Keratinocyte (primary cell): ENCODE data around the gene NVL. TPM values are rescaled to one million over a fixed set of nuclear protein-coding genes. Genes with fewer than 3 reads are reported as not detected.

Experiments
- DNase-seq: peaks from one replicate; pipeline ENCODE4 v3.0.0-alpha.2; 2011; ENCODE audit warnings: low read depth, missing footprints, low spot score
- FAIRE-seq: peaks from 2 replicates; lab custom pipeline; 2011; peaks lifted over from hg19 to GRCh38; lab: Jason Lieb, UNC
- H2AFZ ChIP-seq: 2 replicates; pipeline ENCODE4 v1.6.0; 2012; ENCODE audit warnings: low read length, control low read depth, inconsistent platforms; ENCODE audit not compliant: control insufficient read depth
- H3K27ac ChIP-seq: 2 replicates; pipeline ENCODE4 v1.5.1; 2011; ENCODE audit warnings: low read length; ENCODE audit not compliant: control insufficient read depth, insufficient read depth
- H3K27me3 ChIP-seq: 3 replicates; pipeline ENCODE4 v1.6.0; 2011; ENCODE audit warnings: low read length; ENCODE audit not compliant: control insufficient read depth, insufficient read depth; ENCODE audit errors: extremely low read depth
- H3K36me3 ChIP-seq, 2 experiments: 2 replicates in 1 of 2; 3 replicates in 1 of 2; pipeline ENCODE4 v1.5.1; 2011; ENCODE audit warnings: low read length in 2 of 2, mild to moderate bottlenecking in 1 of 2; ENCODE audit not compliant: control insufficient read depth in 2 of 2, insufficient read depth in 2 of 2; ENCODE audit errors: extremely low read depth in 1 of 2
- H3K4me1 ChIP-seq: 3 replicates; pipeline ENCODE4 v1.5.1; 2011; ENCODE audit warnings: low read length; ENCODE audit not compliant: control insufficient read depth, insufficient read depth; ENCODE audit errors: extremely low read depth
- H3K4me2 ChIP-seq: 3 replicates; pipeline ENCODE4 v1.6.0; 2011; ENCODE audit warnings: low read depth, low read length; ENCODE audit not compliant: control insufficient read depth, insufficient read depth; ENCODE audit errors: extremely low read depth
- H3K4me3 ChIP-seq, 3 experiments: fragments of 200-600 bp in 1 of 3; sonication (generic) in 1 of 3; 2 replicates in 2 of 3; 3 replicates in 1 of 3; pipeline ENCODE4 v1.5.1; 2011 to 2016; ENCODE audit warnings: low read length in 3 of 3, mild to moderate bottlenecking in 3 of 3, control low read depth in 2 of 3, inconsistent platforms in 1 of 3, low read depth in 1 of 3, mixed read lengths in 1 of 3, mixed run types in 1 of 3, moderate library complexity in 1 of 3; ENCODE audit not compliant: control insufficient read depth in 2 of 3, insufficient read depth in 2 of 3; ENCODE audit errors: extremely low read depth in 1 of 3
- H3K79me2 ChIP-seq: 2 replicates; pipeline ENCODE4 v1.6.0; 2012; ENCODE audit warnings: low read length; ENCODE audit not compliant: control insufficient read depth, insufficient read depth
- H3K9ac ChIP-seq: 3 replicates; pipeline ENCODE4 v1.6.0; 2011; ENCODE audit warnings: low read length; ENCODE audit not compliant: control insufficient read depth, insufficient read depth; ENCODE audit errors: extremely low read depth
- H3K9me1 ChIP-seq: 3 replicates; pipeline ENCODE4 v1.6.0; 2011; ENCODE audit warnings: low read length; ENCODE audit not compliant: control insufficient read depth, insufficient read depth; ENCODE audit errors: extremely low read depth
- H3K9me3 ChIP-seq: 2 replicates; pipeline ENCODE4 v1.5.1; 2012; ENCODE audit warnings: low read depth, low read length; ENCODE audit not compliant: control insufficient read depth
- H4K20me1 ChIP-seq: 3 replicates; pipeline ENCODE4 v1.6.0; 2011; ENCODE audit warnings: low read length; ENCODE audit not compliant: control insufficient read depth, insufficient read depth; ENCODE audit errors: extremely low read depth
- EZH2 ChIP-seq: IDR thresholded peaks from one replicate; pipeline ENCODE4 v1.6.1; 2012; ENCODE audit warnings: inconsistent platforms, mild to moderate bottlenecking, low read length, moderate library complexity
- dilution Hi-C: fragments of 300-500 bp; cut with MboI; formaldehyde crosslinking; loops from one replicate; pipeline ENCODE4 v1.7.0; 2020; ENCODE audit warnings: low sequenced_read_pairs; ENCODE audit not compliant: extremely low pct_ligation_motif_present
- polyA plus RNA-seq, 5 experiments: library from polyadenylated mRNA; depleted of rRNA in 3 of 5; stranded (reverse) in 3 of 5; stranded (forward) in 1 of 5; unstranded in 1 of 5; fragments of >200 nt; gene quantifications; 1 replicate in 1 of 5; 2 replicates in 3 of 5; 3 replicates in 1 of 5; pipeline versions ENCODE4 v1.2.1 to v1.2.3, GENCODE V29; 2011 to 2012; ENCODE audit warnings: missing spikeins in 2 of 5, low read depth in 1 of 5, low replicate concordance in 1 of 5
- TF ChIP-seq, protein P1 (sequence below), 3 experiments: IDR thresholded peaks in 1 of 3; conservative IDR thresholded peaks in 1 of 3; optimal IDR thresholded peaks in 1 of 3; 2 replicates in 2 of 3; 3 replicates in 1 of 3; pipeline versions ENCODE3 to v1.5.1; 2011; ENCODE audit warnings: low read length in 3 of 3, mild to moderate bottlenecking in 3 of 3, moderate library complexity in 2 of 3, control low read depth in 1 of 3, inconsistent platforms in 1 of 3; ENCODE audit not compliant: insufficient read depth in 2 of 3; ENCODE audit errors: extremely low read depth in 1 of 3

Gene NVL
- polyA plus RNA-seq, 1 donor (not counting 4 experiments of a cell fraction or from before 2014, with no cell fraction given): 24.9 TPM

- Histone ChIP-seq H2AFZ (no peak overlapping the region), H3K9me3 (no peaks in the 10 kb centered on the region), H3K4me2 (no peak overlapping the region), H3K9me1 (no peaks in the 10 kb centered on the region), H4K20me1 (no peaks in the 10 kb centered on the region), H3K36me3 (peaks cover 3 to 5% of the 10 kb centered on the region in 2 experiments), H3K4me3 (no peak overlapping the region), H3K79me2 (no peaks in the 10 kb centered on the region), H3K9ac (no peak overlapping the region), H3K27ac (no peak overlapping the region), H3K27me3 (no peaks in the 10 kb centered on the region), H3K4me1 (no peaks in the 10 kb centered on the region)
- dilution Hi-C loops: no loop called here
- FAIRE-seq: no peak
- TF ChIP-seq, protein P1, sequence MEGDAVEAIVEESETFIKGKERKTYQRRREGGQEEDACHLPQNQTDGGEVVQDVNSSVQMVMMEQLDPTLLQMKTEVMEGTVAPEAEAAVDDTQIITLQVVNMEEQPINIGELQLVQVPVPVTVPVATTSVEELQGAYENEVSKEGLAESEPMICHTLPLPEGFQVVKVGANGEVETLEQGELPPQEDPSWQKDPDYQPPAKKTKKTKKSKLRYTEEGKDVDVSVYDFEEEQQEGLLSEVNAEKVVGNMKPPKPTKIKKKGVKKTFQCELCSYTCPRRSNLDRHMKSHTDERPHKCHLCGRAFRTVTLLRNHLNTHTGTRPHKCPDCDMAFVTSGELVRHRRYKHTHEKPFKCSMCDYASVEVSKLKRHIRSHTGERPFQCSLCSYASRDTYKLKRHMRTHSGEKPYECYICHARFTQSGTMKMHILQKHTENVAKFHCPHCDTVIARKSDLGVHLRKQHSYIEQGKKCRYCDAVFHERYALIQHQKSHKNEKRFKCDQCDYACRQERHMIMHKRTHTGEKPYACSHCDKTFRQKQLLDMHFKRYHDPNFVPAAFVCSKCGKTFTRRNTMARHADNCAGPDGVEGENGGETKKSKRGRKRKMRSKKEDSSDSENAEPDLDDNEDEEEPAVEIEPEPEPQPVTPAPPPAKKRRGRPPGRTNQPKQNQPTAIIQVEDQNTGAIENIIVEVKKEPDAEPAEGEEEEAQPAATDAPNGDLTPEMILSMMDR (optimal IDR thresholded peaks at IDR 0.05 in 1 of 3, IDR thresholded peaks at IDR 0.05 in 1 of 3, conservative IDR thresholded peaks at IDR 0.05 in 1 of 3; ENCODE audit: extremely low read depth in 1 of 3, insufficient read depth in 2 of 3, low read length in 3 of 3): no peak
- no peak for TF ChIP-seq EZH2
- no peak for DNase-seq
Observed at GRCh38 chr1:224252479-224252878, 77.5 kb downstream of the NVL start.

DNA sequence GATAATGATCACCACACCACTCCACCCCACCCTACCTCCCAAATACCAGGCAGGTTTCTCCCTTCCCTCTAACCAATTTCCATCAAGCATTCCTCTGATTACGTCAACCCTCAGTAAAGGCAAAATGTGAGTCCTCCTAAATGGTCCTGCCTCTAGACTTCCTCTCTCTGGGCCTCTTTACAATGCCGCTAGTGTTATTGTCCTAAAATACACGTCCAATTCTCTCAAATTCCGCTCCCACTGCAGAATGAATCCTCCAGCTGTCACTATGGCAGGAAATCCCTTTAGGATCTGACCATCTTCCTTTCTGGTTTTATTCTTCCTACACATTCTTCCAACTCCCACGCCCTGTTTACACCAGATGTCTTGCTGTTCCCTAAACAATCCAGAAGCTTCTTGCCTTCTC is 78.2 kb downstream of the NVL start:
- no peak overlapping the region for H3K4me3 ChIP-seq
- DNase-seq (no peak), FAIRE-seq (no peak)
- H3K9ac ChIP-seq: no peak overlapping the region
- H3K9me3 ChIP-seq: no peaks in the 10 kb centered on the region
- no peaks in the 10 kb centered on the region for H3K79me2 ChIP-seq
- H2AFZ ChIP-seq: no peak overlapping the region
- H3K9me1 ChIP-seq: no peaks in the 10 kb centered on the region
- TF ChIP-seq EZH2: no peak
- TF ChIP-seq, protein P1 (optimal IDR thresholded peaks at IDR 0.05 in 1 of 3, IDR thresholded peaks at IDR 0.05 in 1 of 3, conservative IDR thresholded peaks at IDR 0.05 in 1 of 3; ENCODE audit: extremely low read depth in 1 of 3, insufficient read depth in 2 of 3, low read length in 3 of 3): no peak
- H3K36me3 ChIP-seq: peaks cover 3 to 8% of the 10 kb centered on the region in 2 experiments
- H3K27ac ChIP-seq: no peak overlapping the region
- no peak overlapping the region for H3K4me2 ChIP-seq
- H4K20me1 ChIP-seq: no peaks in the 10 kb centered on the region
- no peaks in the 10 kb centered on the region for H3K27me3 ChIP-seq
- no peaks in the 10 kb centered on the region for H3K4me1 ChIP-seq
- dilution Hi-C loops: no loop called here
